LNCAP (cell line): ENCODE results near the gene LRP1B.

Experiments used
- TF ChIP-seq, protein P1 (sequence below): fragments of 450-650 bp; IDR thresholded peaks from 2 replicates; pipeline ENCODE4 v1.5.1; 2017; ENCODE audit warnings: mild to moderate bottlenecking

LRP1B gene

DNA sequence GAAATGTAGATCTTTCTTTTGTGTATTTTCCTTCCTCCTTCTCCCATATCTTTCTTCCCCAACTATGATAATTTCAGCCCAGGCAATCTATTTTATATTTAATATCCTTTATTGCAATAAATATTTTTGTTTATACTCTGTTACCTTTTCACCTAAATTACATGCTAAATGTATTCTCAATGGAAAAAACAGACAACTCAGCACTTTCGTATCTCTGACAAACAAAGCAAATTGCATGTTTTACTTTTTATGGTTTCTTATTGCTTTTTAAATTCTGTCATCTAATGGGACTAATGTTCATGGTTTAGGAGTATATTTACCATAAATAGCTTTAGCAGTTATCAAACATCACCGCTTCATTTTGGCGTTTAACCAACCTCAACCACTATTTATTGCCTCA is 74.0 kb downstream of the LRP1B start:
- TF ChIP-seq, protein P1, sequence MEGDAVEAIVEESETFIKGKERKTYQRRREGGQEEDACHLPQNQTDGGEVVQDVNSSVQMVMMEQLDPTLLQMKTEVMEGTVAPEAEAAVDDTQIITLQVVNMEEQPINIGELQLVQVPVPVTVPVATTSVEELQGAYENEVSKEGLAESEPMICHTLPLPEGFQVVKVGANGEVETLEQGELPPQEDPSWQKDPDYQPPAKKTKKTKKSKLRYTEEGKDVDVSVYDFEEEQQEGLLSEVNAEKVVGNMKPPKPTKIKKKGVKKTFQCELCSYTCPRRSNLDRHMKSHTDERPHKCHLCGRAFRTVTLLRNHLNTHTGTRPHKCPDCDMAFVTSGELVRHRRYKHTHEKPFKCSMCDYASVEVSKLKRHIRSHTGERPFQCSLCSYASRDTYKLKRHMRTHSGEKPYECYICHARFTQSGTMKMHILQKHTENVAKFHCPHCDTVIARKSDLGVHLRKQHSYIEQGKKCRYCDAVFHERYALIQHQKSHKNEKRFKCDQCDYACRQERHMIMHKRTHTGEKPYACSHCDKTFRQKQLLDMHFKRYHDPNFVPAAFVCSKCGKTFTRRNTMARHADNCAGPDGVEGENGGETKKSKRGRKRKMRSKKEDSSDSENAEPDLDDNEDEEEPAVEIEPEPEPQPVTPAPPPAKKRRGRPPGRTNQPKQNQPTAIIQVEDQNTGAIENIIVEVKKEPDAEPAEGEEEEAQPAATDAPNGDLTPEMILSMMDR, result no peak

DNA sequence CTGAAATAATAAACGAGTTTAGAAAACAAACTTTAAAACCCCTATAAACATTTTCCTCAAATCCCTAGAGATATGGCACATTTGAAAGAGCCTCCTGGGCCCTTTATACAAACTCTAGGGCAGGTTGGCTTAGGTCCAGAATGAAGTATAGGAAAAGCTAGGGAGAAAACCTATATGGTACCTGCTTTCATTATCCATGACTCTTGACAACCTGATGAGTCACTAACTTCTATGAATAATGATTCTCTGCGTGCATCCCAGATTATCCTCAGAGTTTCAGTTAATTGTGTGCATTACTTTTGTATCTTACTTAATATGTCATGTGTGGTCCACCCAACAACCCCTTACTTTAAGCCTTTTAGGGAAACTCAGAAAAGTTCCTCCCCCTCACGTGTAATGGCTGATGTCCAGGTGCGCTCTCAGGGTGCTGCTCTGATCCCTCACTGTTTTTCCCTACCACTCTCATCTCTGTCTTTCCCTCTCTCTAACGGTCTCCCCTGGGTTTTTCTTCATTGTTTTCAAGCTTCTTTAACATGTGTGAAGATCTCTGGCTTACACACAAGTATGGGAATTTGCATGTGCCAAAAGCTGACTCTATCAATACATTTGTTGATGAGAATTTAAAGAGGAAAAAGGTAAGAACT is 78.5 kb downstream of the LRP1B start:
- TF ChIP-seq, protein P1, result no peak

DNA sequence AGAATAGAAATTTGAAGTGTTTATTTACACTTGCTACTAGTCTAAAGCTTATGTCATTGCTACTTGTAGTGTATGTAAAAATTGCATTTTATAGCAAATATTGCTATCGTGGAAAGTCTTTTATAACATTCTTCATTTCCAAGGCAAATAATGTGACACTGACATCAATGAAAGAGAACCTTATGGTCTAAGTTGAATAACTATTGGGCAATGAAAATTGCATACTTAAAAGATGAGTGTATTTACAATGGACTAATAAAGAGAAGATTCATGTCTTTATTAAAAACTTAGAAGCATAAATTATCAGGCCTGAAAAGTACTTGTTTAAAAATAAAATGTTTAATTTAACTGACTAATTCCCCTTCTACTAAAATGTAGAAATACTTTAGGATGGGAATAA is 82.2 kb downstream of the LRP1B start:
- TF ChIP-seq, protein P1, result no peak

DNA sequence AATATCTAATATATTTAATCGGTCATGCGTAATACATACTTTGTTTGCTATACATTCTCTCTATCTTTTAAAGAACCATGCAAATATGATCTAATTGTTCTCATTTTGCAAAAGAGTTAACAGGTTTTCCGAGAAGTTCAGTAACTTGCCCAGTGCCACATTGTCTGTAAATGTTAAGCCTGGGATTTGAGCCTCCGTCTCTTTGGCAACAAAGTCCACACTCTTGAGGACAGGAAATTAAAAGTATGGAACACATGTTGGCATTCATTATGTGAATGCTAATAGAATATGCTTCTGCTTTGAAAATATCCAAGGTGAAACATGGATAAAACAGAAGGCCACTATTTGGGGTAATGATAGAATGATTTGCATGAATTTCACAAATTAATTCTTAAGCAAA is 85.2 kb downstream of the LRP1B start:
- TF ChIP-seq, protein P1, result no peak

DNA sequence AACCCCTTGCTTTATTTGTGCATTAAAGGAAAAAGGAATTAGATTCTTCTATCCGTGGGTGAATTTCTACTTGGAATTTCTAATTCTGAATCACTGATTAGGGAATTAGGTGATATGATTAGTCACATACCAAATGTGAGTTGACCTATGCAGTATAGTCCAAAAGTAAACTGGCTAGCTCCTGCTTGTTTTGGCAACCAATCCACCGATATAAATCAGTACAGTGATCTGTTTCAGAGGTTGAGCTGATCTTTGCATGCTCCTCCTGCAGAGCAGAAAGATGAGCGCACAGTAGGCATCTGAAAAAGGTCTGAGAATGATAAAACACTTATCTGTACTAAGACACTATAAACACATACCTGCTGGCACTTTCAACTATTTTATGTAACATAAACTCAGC is 86.6 kb downstream of the LRP1B start:
- TF ChIP-seq, protein P1, result no peak

DNA sequence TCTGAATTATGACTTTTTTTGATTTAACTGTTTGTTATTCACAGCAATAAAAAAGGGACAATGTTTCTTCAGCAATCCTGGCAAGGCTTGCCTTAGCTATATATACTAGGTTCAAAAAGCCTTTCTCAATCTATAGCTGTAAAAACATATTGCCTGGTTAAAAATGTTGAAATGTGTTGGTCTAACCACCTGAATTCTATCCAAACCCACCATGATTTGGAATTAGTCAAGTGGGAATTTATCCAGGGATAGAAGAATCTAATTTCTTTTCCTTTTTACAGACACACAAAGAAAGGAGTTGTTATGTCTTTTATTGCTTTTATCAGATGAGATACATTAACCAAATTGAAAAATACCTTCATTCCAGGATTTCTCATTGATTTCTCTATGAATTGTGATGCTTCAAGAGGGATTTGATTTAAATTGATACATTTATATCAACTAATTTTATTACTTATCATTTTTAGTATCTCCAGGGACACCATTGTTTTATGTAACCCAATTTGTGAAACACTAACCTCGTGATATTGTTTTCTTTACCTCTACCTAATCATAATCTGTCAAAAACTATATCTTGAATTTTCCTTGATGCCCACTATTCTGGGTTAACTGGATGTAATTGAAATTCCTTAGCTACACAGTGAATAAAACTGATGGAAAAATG is 88.1 kb downstream of the LRP1B start:
- TF ChIP-seq, protein P1, result no peak

DNA sequence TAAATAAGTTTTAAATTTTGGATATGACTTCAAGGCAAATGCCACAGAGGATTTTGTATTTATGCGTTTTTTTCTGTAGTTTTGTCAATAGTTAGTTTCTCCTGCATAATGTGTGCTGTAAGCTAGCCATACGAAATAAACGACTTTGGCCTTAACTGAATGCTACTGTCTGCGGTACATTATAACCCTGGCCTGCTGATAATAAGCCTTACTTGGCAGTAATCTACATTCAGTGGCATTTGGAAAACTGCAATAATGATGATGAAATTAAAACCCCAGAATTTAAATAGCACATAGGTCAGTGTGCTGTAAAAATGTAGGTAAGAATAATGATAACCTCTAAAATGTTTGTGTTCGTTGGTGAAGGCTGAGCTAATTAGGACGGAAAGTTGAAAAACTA is 88.8 kb downstream of the LRP1B start:
- TF ChIP-seq, protein P1, result no peak
